Amniotic stem cell (primary cell): ENCODE measurements around the gene POLA1.

ENCODE experiments used
- DNase-seq: peaks from one replicate; lab custom pipeline; 2025; lab: John Stamatoyannopoulos, UW

The POLA1 gene

GRCh38 chrX:24982306-24982965, 288.7 kb downstream of the POLA1 start:
- DNase-seq = no peak

GRCh38 chrX:24983931-24984330, 290.2 kb downstream of the POLA1 start:
- no peak for DNase-seq

DNA sequence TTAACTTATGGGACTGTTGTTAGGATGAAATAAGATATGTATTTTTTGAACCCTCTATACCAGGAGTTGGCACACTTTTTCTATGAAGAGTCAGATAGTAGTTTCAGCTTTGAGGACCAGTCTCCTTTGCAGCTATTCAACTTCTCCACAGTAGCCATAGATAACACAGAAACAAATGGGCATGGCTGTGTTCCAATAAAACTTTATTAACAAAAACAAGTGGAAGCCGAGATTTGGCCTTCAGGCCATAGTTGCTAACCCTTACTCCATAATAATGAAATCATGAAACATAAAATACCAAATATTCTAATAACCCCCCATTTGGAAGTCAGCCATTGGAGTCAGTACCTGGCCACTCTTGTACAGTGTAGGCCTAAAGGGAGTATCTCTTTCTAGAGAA, 291.4 kb downstream of the POLA1 start:
- DNase-seq = no peak

GRCh38 chrX:24987731-24988130, 294.0 kb downstream of the POLA1 start:
- no peak for DNase-seq

GRCh38 chrX:24988314-24988713, 294.6 kb downstream of the POLA1 start:
- no peak for DNase-seq

DNA sequence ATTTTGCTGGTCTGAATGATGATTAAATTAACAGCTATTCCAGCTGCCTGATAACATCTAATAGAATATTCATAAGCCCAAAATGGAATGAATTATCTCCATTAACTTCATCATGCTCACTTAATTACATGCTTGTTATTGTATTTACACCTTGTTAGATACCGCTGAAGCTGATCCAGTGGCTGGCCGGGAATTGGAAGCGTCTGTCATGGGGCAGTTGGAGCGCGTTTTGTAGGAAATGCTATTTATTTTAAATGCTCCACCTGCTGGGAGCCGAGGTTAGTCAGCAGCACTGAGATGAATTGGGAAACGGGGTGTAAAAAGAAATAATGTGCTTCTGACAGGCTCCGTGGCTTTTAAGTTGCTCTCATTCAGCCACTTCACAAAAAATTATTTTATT, 296.8 kb downstream of the POLA1 start:
- DNase-seq = no peak

DNA sequence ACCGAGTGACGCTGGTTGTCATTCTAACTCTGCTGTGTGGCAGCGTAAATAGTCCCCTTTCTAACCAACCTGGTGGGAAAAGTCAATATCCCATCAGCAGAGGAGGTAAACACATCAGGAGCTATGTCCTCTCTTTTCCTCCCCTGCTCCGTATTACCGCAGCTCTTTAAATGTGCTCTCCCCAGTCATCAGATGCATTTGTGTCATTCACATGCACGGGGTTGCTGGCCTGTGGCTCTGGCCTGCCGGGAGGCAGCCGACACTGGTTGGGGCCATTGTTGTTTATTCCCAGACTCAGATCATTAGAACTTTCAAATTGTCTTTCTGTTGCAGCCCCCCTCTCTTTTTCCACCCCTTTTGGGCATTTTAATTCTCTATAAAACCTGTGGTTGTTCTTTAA, 300.2 kb downstream of the POLA1 start:
- DNase-seq = no peak

- no peak for DNase-seq
These were observed 302.5 kb downstream of the POLA1 start for GRCh38 chrX:24996096-24996709.

- no peak for DNase-seq
These were observed 305.8 kb downstream of the POLA1 start for GRCh38 chrX:24999511-24999910.

DNA sequence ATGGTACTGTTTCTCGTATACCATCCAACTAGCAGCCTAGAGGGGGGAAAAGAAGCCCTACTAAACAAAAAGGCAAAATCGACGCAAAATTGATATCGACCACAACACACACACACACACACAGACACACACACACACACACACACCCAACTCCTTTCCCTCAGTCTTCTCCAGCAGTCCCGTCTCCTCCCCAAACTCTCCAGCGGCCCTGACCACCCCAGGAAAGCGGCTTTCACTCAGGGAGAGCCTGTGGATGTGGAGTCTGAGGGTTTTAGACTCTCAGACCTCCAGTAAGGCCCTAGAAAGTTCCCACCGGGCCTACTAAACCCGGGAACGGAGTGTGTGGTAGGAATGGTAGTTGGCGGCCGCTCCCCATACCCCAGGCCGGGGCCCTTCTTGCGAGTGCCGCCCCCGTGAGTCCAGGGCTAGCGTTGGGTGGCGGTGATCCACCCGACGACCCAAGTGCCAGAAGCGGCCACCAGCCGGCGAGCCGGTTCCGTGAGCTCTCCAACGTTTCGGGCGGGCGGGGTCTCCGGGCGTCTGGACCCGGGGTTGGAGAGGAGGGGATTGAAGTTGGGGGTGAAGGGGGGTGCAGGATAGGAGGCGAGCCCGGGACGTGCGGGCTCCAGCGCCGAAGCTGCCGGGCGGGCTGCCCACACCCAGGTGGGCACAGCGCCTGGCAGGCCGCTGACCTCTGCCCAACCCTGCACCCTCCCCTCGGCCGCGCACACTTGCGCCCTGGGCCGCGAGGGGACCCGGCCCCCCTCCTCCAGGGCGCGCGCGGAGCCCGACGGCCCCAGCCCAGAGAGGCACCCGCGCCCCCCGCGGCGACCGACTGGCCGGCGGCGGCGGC, 308.3 kb downstream of the POLA1 start:
- no peak for DNase-seq

DNA sequence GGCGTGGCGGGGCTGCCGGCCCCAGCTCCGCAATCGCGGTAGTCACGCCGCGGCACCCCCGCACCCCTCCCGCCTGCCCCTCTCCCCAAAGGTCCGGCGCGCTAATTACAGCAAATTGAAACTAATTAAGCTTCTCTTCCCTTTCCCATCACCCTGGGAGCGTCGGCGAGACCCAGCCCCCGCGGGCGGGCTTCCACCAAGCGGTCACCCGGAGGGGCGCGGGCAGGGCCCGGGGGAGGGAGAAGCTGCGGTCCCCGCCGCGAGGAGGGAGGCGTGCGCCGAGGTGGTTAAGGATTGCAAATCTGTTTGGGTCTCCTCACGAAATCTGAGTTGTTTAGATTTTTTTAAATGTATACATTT, 308.9 kb downstream of the POLA1 start:
- no peak for DNase-seq

- DNase-seq = no peak
These were observed 309.5 kb downstream of the POLA1 start for GRCh38 chrX:25003066-25003849.

GRCh38 chrX:25004040-25004439, 310.3 kb downstream of the POLA1 start:
- DNase-seq = no peak

DNA sequence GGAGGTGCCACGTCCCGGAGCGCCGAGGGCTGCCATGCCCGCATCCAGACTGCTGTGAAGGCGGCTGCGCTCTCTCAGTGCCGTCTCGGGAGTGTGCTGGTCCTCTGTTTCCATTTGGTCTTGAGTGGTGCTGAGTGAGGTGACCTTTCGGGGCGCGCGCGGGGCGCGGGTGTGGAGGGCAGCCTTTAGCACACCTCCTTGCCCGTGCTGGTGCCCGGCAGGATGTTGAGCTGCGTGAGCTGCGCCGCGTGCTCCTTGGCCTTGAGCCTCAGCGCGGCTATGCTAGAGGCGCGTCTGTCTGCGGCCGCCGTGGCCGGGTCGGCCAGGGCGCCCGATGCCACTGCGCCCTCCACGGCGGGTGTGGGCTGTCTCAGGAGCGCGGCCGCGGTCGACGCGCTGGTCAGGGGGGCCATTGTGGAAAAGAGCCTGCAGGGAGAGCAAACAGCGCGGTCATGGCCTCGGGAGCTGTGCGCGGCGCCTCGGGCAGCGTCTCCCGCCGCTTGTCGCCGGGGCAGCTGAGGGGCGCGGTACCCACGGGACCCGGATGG, 310.8 kb downstream of the POLA1 start:
- no peak for DNase-seq

DNA sequence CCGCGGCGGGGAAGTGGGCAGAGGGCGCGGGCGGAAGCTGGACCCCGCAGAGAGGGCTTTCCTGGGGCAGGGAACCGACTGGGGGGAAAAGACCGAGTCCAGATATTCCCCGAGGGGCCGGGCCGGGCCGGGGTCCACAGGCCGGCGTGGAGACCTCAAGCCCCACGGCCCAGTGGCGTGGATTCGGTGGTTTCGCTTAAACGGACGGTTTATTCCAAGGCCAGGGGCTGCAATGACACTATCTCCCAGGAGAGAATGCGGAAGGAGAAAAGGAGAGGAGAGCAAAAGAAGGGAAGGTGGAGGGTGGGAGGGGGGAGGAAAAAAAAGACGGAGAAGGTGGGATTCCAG, 311.3 kb downstream of the POLA1 start:
- no peak for DNase-seq

DNA sequence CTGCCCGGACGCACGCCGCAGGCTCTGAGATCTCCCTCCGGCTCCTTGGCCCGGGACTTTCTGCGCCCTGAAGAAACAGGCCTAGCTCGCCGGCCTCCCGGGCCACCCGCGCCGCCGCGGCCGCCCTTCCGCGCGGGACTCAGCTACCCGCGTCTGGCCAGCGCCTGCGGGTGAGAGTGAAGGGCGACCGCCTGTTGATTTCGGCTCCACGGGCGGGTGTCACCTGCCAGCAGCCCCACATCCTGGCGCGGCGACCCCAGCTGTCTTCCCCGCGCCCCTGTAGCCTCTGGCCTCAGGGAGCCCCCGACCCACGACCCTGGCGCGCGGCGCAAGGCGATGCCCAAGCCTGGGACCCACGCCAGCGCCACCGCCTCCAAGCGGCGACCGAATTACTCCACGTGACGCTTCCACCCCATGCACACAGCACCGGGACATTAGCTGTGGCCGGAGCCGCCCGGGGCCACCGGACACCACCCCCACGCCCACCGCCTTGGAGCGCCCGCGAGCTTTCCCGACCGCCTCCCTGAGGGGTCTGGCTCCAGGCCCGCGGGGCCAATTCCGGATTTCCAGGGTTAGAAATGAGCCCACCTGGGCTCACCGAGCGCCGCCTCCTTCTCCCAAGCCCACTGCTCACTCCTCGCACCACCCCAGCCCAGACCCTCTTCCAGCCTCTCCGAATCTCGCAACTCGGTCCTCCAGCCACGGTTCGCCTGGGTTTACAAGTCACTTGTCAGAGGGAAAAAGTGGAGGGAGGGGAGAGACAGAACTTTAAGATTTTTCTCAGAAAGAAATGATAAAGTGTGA, 311.9 kb downstream of the POLA1 start:
- no peak for DNase-seq

- DNase-seq = no peak
These were observed 312.9 kb downstream of the POLA1 start for GRCh38 chrX:25006586-25007058.

- DNase-seq = no peak
These were observed 313.6 kb downstream of the POLA1 start for GRCh38 chrX:25007059-25008053.

GRCh38 chrX:25009407-25009806, 315.7 kb downstream of the POLA1 start:
- no peak for DNase-seq
